HG03175 (cell line): Measurements from ENCODE around the gene ABCC11.
"Not testable (repeated sequence)": the region's sequence is repeated elsewhere in the genome, so short reads cannot be mapped to it uniquely, and the experiment has no call there.

ENCODE experiments used
- ATAC-seq: cut with Tn5 transposase; IDR thresholded peaks from one replicate; pipeline ENCODE4 v1.9.1; 2021; ENCODE audit warnings: mild to moderate bottlenecking, moderate library complexity; ENCODE audit not compliant: unreplicated experiment

ABCC11 gene

DNA sequence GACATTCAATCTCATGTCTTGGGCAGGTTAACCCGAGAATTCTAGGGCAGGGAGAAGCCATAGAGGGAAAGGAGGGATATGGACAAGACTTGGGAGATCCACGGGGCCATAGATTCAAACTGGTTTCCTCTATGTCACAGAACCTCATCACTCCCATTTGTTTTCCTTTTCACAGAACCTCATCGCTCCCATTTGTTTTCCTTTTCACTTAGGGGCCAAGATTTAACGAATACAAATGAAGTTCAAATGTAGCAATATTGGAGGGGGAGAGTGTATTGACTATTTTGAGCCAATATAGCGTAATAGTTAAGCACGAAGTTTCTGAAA, 42.6 kb downstream of the ABCC11 start:
- ATAC-seq, result no peak

DNA sequence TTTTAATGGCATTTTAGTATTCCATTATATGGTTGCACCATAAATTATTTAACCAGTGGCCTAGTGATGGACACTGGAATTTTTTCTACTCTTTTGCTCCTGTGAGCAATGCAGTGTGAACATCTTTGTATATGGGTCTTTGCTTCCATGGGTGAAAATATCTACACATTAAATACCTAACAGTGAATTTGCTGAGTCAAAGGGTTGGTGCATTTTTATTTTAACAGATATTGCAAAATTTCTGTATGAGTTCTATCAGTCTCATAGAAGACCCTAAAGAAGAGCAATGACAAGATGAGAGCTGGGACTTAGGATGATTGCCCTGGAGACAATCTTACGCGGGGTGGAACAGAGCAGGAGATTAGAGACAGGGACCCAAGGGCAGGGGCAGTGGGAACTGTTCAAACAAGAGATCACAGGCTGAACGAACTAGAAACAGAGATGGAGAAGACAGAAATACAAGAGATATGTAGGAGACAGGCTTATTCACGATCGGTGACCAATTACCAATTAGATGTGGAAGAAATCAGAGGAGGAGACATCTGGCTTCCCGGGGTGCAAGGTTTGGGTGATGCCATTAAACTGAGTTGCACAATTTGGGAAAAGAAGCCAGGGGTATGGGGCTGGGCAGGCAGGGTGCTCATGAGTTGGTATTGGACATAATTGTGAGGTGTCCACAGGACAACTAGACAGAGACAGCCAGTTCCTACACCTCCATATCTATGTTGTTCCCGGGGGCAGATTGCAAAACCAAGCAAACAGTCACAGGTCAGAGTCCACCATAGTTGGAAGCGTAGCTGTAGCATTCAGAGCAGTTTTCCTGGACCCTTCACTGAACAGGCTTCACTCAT, 43.1 kb downstream of the ABCC11 start:
- no peak for ATAC-seq

DNA sequence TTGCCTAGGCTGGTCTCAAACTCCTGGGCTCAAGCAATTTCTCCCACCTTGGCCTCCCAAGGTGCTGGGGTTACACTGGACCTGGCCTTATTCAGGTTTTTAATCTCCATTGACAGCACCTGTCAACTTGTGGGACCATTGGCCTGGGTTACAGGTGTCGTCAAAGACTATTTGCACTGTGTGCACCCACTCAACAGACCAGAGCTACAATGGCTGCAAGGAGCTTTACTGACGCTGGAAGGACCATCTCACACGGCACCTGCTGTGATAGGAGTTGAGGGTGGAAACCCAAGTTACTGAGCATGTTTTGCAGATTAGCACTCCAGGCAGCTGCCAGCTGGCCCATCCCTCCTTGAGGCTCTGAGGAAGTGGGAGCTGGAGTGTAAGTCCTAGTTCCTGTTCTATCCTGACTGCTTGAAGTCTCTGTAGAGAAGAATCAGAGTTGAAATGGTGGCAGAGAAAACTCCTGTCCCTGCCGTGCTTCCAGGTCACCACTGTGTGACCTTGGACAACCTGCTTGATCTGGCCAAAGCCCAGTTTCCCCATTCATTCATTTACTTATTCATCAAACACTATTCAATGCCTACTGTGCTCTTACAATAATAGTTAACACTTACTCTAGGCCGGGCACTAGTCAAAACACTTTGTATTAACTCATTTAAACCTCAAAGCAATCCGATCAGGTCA, 45.7 kb downstream of the ABCC11 start:
- no peak for ATAC-seq

DNA sequence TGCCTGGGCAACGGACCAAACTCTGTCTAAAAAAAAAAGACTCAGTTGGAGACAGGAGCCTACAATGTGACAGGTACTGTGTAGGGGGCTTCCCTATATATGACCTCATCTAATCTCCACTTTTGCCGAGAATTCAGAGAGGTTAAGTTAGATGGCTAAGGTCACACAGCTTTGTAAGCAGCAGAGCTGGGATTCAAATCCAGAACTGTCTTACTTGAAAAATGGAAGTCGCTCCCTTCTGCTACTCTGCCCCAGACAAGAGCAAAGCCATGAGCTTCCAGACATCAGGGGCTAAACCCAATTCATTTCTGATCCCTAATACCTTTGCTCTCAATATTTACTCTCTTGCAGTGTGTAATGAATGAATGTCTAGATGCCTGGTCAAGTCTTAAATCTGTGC, 50.0 kb downstream of the ABCC11 start:
- ATAC-seq, result no peak

DNA sequence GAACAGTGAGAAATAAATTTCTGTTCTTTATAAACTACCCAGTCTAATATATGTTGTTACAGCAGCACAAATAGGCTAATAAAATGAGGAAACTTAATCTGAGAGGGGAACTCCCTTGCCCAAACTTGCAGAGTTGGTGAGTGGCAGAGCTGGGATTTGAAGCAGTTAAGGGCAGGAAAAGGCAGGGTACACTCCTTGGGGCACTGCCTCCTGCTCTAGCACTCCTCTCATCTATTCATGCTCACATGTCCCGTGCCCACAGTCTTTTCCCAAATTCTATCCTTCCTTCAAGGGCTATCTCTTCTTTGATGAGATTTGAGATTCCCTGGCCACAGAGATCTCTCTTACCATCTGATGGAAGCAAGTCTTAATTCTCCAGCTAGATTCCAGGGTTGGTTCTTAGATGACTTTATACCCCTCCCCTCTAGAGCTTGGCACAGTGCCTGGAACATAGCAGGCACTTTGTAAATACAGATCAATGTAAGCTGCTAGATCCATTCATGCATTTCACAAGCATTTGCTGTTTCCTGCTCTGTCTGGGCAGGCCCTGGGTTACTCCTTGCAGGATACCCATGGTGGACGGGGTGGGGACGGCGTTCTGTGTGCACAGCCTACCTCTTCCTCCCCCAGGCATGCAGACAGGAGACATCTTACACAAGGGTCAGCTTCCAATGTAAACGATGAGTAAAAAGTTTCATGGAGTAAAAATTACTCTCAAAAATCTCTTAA, 52.3 kb downstream of the ABCC11 start:
- no peak for ATAC-seq

DNA sequence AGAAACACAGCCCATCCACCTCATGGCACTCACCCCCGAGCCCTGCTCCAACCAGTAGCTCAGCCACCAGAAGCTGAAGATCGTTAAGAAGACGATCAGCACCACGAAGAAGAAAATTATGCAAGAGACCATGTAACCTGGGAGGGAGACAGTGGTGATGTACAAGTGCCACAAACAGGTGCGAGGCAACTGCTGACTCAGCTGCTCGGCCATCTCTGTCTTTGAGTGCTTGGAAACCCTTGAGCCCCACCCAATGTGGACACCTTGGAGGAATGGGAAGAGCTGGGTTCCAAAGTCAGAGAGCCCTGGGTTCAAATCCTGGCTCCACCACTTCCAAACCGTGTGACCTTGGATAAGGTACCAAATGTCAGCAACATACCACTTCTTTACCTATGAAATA, 53.5 kb downstream of the ABCC11 start:
- no peak for ATAC-seq

DNA sequence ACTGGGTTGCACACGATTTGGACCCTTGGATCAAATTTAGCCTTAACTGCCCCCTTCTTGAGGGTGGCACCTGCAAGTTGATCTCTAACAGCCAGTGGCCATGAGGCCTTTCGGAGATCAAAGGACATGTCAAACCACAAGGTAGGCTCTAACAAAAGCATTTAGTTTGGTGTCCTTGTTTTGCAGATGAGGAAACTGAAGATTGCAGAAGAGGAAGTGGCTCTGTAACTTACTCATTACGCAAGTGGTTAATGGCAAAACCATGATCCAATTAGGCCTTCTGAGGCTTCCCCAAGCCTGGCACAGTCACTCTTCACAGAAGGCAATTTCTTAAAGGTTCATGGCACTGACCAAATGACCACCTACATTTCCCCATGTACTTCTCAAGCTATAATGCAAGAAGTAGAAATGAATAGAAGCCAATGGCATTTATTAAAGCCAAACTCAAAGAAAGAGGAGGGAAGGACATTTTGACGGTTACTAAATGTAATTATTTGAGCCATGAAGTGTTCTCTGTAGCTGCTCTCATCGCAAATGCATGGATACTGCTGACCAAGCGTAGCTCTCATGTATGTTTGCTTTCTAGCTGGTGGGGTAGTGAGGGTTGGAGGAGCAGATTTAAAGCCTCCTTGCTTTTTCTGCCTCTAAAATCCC, 58.8 kb downstream of the ABCC11 start:
- ATAC-seq, result peak; percentile 82

DNA sequence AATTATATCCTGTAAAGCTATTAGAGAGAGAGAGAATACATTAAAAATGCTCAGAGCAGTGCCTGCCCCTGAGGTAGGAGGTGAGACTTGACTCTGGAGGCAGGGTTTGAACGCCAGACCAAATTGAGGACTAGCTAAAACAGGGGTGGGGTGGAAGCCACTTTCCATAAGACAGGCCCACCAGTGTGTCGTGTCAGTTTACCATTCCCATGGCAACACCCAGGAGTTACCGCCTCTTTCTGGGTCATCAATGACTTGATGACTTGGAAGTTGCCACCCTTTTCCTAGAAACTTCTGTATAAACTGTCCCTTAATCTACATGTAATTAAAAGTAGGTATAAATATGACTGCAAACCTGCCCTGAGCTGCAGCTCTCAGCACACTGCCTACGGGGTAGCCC, 59.6 kb downstream of the ABCC11 start:
- ATAC-seq, result no peak

DNA sequence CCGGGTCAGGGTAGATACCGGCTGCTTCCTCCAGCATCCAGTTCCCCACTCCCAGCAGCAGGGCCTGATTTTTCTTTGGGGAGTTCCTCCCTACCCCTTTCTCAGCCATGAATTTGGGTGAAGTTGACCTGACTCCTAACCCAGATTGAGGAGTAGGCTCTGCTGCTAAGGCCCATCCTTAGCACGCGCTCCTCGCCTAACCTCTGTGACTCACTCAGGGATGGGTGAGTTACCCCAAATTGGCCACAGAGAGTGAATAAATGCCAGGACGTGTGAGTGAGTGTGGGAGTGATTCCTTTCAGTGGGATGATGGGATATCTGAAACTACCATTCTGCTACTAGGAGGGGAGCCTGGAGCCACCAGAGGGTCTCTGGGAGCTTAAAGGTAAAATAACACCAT, 62.7 kb downstream of the ABCC11 start:
- ATAC-seq, result no peak

DNA sequence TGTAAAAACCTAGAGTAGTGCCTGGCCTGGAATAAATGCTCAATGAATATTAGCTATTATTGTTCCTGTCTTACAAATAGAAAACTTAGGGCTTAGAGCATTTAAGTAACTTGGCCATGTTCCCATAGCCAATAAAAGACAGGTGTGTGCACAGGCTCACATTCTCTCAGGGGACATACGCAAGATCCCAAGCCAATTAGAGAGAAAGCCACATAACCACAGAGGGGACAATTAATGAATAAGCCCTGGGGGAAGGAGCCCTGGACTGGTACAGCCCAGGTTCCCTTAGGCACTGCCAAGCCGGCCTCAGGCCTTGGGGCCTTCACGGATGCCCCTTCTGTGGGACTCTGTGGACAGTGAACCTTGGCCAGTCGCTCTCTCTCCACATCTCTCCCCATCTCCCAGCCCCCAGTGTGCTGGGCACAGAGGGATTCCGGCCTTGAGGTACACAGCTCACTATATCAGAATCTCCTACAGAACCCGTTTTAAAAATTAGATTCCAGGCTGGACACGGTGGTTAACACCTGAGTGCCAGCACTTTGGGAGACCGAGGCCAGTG, 64.3 kb downstream of the ABCC11 start:
- ATAC-seq, result no peak

DNA sequence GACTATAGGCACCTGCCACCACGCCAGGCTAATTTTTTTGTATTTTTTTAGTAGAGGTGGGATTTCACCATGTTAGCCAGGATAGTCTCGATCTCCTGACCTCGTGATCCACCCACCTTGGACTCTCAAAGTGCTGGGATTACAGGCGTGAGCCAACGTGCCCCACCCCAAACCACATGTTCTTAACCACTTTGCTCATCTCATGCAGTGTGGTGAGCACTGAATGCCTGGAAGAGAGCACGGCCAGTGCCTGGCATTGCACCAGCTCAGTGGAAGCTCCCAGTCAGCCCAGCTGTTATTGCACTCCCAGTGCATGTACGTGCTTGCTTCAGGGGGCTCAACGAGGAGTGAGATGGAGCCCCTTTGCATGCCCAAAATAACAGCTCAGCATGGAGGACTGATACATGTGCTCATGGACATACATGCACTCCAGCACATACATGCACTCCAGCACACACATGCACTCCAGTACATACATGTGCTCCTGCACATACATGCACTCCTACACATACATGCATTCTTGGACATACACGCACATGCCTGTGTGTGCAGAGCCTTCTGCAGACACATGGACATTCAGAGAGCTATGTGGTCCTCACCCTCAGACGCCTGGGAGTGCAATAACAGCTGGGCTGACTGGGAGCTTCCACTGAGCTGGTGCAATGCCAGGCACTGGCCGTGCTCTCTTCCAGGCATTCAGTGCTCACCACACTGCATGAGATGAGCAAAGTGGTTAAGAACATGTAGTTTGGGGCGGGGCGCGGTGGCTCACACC, 65.4 kb downstream of the ABCC11 start:
- ATAC-seq, result not testable (repeated sequence)

DNA sequence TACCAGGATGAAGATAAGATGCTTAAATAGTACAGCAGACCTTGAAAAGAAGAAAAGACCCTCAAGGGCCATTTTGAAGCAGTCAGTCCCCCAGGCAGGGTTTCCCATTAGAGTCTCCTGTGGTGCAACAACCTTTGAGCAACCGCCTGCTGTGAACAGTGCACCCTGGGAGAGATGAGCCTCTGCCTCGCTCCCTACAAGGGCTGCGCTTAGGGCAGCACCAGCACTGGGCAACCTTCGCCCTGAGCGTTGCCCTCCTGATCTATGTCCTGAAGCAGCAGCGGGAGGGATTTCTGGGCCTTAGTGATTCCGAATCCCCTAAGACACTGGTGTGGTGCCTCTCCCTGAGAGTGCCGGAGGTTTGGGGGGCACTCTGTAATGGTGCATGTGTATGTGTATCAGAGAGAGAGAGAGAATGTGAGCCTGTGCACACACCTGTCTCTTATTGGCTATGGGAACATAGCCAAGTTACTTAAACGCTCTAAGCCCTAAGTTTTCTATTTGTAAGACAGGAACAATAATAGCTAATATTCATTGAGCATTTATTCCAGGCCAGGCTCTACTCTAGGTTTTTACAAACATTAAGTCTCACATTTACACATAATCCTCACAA, 66.4 kb downstream of the ABCC11 start:
- no peak for ATAC-seq

DNA sequence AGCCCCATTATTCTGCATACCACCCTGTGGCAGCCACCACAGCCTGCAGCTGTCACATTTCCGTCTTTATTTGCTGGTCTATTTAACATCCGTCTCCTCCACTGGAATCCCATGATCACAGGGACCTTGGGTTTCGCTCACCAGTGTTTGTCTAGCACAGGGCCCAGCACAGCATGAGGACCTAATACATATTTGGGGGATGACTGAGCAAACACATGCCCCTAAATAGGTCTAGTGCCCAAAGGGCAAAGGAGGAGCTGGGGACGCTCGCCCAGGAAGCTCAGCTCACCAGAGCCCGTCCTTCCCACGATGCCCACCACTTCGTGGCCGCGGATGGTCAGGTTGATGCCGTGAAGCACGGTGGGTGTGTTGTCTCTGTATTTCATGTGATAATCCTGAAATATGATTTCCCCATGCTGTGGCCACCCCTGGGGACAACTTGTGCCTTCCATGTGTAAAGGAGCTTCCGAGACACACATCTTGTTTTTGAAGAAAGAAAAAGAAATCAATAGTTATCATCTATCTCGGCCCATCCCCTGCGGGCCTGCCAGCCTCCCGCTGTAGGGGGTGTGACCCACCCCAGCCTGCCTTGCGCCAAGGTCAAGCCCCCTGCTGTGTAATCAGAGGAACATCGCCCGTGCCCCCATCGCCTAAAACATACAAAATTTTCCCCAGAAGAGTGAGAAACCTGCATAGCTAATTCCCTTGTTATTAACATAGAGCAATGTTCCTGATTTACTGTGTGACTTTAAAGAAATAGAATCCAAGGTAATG, 70.5 kb downstream of the ABCC11 start:
- no peak for ATAC-seq

DNA sequence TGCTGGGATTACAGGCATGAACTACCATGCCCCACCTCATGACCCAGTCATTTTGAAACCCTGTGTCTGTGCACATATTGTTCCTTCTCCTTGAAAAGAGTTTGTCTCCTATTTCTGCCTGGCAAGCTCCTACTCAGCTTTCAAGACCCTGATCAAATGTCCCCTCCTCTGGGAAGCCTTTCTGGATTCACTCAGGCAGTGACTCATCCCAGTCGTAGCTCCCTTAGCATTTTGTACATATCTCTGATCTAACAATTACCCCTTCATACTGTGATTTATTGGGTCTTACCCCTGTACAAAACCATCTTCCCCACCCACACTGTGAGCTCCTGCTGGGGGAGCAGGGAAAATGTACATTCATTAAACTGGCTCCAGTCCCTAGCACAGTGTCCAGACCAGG, 73.5 kb downstream of the ABCC11 start:
- no peak for ATAC-seq

DNA sequence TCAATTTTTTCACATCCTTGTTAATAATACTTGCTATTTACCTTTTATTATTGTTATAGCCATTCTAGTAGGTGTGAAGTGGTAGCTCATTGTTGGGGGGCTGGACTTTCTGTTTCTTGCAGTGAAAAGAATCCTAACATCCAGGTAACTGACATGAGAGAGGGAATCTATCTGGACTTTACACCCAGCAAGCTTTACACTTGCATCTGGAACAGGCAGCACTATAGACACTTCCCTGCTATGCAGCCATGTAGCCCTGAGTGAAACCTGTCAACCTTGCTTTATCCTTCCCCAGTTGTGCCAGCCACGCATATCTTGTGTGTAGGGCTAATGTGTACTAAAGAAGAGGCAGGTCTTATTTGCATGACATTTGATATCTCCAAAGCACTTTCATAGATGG, 74.7 kb downstream of the ABCC11 start:
- ATAC-seq, result no peak

DNA sequence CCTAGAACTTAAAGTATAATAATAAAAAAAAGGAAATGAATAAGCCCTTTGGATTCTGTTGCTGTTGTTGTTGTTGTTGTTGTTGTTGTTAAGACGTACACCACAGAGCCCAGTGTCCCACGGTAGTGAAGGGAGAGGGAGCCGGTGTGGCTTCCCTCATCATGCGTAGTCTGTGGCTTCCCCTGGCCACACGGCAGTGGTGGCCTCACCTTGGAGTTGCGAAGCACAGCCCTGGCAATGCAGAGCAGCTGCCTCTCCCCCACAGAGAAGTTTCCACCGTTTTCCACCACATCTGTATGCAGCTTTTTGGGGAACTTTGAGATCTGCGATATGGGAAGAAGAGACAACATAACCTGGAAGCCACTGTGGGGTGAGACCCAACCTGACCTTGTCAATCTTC, 77.4 kb downstream of the ABCC11 start:
- no peak for ATAC-seq

DNA sequence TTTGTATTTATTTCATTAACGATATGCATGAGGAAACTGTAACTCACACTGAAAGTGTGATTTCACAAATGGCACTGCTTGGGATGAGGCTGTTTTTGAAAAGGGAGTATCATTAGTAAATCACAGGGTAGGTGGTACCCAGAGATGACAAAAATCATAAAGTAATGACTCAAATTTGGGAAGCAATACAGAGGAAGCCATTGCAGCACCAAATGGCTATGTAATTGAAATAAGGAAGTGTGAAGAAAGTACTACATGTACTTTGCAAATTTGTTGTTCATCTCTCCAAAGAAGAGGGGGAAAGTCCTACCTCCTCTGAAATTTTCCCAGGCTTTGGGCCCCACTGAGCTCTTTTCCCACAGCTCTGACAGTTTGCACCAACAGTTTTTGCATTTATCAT, 79.3 kb downstream of the ABCC11 start:
- ATAC-seq, result no peak

DNA sequence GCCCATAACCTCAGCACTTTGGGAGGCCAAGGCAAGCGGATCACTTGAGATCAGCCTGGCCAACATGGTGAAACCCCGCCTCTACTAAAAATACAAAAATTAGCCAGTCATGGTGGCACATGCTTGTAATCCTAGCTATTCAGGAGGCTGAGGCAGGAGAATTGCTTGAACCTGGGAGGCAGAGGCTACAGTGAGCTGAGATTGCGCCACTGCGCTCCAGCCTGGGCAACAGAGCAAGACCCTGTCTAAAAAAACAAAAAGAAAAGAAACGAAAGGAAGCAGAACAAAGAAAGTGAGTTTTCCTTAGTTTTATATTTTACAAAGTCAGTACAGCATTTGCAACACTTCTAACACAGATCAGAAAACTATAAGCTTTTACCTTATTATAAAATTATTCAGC, 80.7 kb downstream of the ABCC11 start:
- not testable (repeated sequence) for ATAC-seq

DNA sequence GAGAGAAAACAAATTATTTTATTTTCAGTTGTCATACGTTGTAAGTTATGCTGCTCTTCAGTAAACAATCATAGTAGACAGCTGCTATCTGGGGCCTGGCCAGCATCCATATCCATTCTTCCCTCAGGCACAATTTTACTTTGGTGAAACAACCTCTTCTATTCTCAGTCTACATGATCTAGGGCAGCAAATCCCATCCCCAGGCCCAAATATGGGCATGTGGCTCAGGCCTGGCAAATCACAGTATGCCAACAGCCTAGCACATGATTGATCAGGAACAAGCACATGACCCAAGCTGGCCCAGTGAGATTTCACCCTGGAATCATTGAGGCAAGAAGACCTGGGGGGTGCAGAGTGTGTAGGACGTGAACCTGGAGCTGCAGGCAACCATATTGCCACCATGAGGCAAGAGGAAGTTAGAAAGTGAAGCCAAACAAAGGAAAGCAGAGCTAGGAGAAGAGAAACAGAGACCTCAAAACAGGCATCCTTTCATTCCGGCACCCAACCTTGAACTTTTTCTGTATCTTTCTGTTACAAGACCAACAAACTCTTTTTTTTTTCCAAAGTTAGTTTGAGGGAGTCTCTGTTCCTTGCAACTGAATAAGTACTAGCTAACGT, 81.3 kb downstream of the ABCC11 start:
- no peak for ATAC-seq
